RKO (cell line): Measurements from ENCODE around the gene TNFRSF8.

Source experiments
- DNase-seq: peaks from one replicate; pipeline ENCODE4 v3.0.0-alpha.2; 2016; ENCODE audit warnings: low spot score

Gene TNFRSF8

GRCh38 chr1:12142891-12143630 is 80.0 kb downstream of the TNFRSF8 start:
- no peak for DNase-seq

GRCh38 chr1:12143631-12144155 is 80.6 kb downstream of the TNFRSF8 start:
- DNase-seq: peak; percentile 98

- no peak for DNase-seq
Observed at GRCh38 chr1:12144236-12144635, 81.1 kb downstream of the TNFRSF8 start.

- DNase-seq: no peak
Observed at GRCh38 chr1:12144969-12145368, 81.9 kb downstream of the TNFRSF8 start.

GRCh38 chr1:12145616-12146342 is 82.7 kb downstream of the TNFRSF8 start:
- no peak for DNase-seq

- DNase-seq: no peak
Observed at GRCh38 chr1:12146343-12147112, 83.4 kb downstream of the TNFRSF8 start.

- DNase-seq: no peak
Observed at GRCh38 chr1:12147201-12147701, 84.1 kb downstream of the TNFRSF8 start.

GRCh38 chr1:12148160-12148957 is 85.3 kb downstream of the TNFRSF8 start:
- no peak for DNase-seq

GRCh38 chr1:12148958-12149790 is 86.1 kb downstream of the TNFRSF8 start:
- DNase-seq: no peak

- no peak for DNase-seq
Observed at GRCh38 chr1:12149791-12150175, 86.7 kb downstream of the TNFRSF8 start.

GRCh38 chr1:12150456-12151200 is 87.5 kb downstream of the TNFRSF8 start:
- DNase-seq: no peak

- DNase-seq: no peak
Observed at GRCh38 chr1:12151465-12151864, 88.4 kb downstream of the TNFRSF8 start.

GRCh38 chr1:12152113-12152891 is 89.2 kb downstream of the TNFRSF8 start:
- no peak for DNase-seq

- DNase-seq: no peak
Observed at GRCh38 chr1:12153181-12153785, 90.2 kb downstream of the TNFRSF8 start.

GRCh38 chr1:12155328-12155727 is 92.2 kb downstream of the TNFRSF8 start:
- DNase-seq: no peak

- no peak for DNase-seq
Observed at GRCh38 chr1:12157366-12158231, 94.5 kb downstream of the TNFRSF8 start.

GRCh38 chr1:12158357-12159092 is 95.4 kb downstream of the TNFRSF8 start:
- no peak for DNase-seq
